GM12878 (cell line): ENCODE measurements around the gene B3GNT8. TPM values are rescaled to one million over a fixed set of nuclear protein-coding genes. Genes with fewer than 3 reads are reported as not detected.

ENCODE experiments used
- ATAC-seq: fragments of 200-7000 bp; cut with Tn5 transposase; 3 replicates; pipeline ENCODE4 v1.9.1; 2020; ENCODE audit warnings: mild to moderate bottlenecking, moderate library complexity
- BruUV-seq: library from RNA; stranded (reverse); fragments of 400-500 nt; replicated peaks from 2 replicates; lab custom pipeline; 2021; lab: Mats Ljungman, UMichigan
- CTCF ChIA-PET: fragments of 300-600 bp; sonication (Branson Sonifier 250); formaldehyde crosslinking; extraction: SDS; loops from one replicate; lab custom pipeline; 2021; ENCODE audit warnings: inconsistent platforms; lab: Yijun Ruan, JAX
- POLR2A ChIA-PET: fragments of 350-600 bp; formaldehyde crosslinking; extraction: SDS; loops from one replicate; lab custom pipeline; 2021; ENCODE audit warnings: inconsistent platforms; lab: Charles Lee
- RAD21 ChIA-PET: fragments of 300-600 bp; sonication (Branson Sonifier 250); formaldehyde crosslinking; loops from one replicate; lab custom pipeline; 2023; ENCODE audit warnings: antibody characterized with exemption; ENCODE audit not compliant: unreplicated experiment; lab: Charles Lee
- SMC1A ChIA-PET: fragments of 300-600 bp; sonication (Branson Sonifier 250); formaldehyde crosslinking; loops from one replicate; lab custom pipeline; 2023; ENCODE audit not compliant: unreplicated experiment, uncharacterized antibody; lab: Charles Lee
- DNase-seq: peaks from one replicate; pipeline ENCODE4 v3.0.0-alpha.2; 2011; ENCODE audit warnings: low read depth, low spot score
- FAIRE-seq: peaks from 3 replicates; lab custom pipeline; 2011; peaks lifted over from hg19 to GRCh38; lab: Jason Lieb, UNC
- H2AFZ ChIP-seq: 2 replicates; pipeline ENCODE4 v1.6.0; 2011; ENCODE audit warnings: low read depth, low read length, control low read depth; ENCODE audit not compliant: control insufficient read depth
- H3K27ac ChIP-seq: 2 replicates; pipeline ENCODE4 v1.5.1; 2011; ENCODE audit warnings: control low read depth; ENCODE audit not compliant: control insufficient read depth, insufficient read depth
- H3K27me3 ChIP-seq, 2 experiments: replicated peaks in 1 of 2; 2 replicates each; pipeline versions ENCODE4 v1.6.0 to v1.6.1; 2011; ENCODE audit warnings: low read length in 1 of 2; ENCODE audit not compliant: control insufficient read depth in 2 of 2, insufficient read depth in 2 of 2
- H3K36me3 ChIP-seq, 2 experiments: 2 replicates each; pipeline ENCODE4 v1.5.1; 2011; ENCODE audit warnings: low read length in 1 of 2; ENCODE audit not compliant: control insufficient read depth in 2 of 2, insufficient read depth in 2 of 2
- H3K4me1 ChIP-seq: 2 replicates; pipeline ENCODE4 v1.6.1; 2011; ENCODE audit warnings: mild to moderate bottlenecking, low read length, moderate library complexity, mixed read lengths; ENCODE audit not compliant: control insufficient read depth, insufficient read depth
- H3K4me2 ChIP-seq: 2 replicates; pipeline ENCODE4 v1.6.0; 2011; ENCODE audit warnings: control low read depth; ENCODE audit not compliant: control insufficient read depth, insufficient read depth
- H3K4me3 ChIP-seq: fragments of 200-600 bp; sonication (generic); 2 replicates; pipeline ENCODE4 v1.5.1; 2016
- H3K79me2 ChIP-seq: 2 replicates; pipeline ENCODE4 v1.6.0; 2011; ENCODE audit warnings: low read length; ENCODE audit not compliant: control insufficient read depth, insufficient read depth
- H3K9ac ChIP-seq: 2 replicates; pipeline ENCODE4 v1.8.0; 2011; ENCODE audit warnings: low read length, control low read depth, mixed read lengths; ENCODE audit not compliant: control insufficient read depth, insufficient read depth
- H3K9me3 ChIP-seq: replicated peaks from 3 replicates; pipeline ENCODE4 v1.5.1; 2011; ENCODE audit warnings: mild to moderate bottlenecking, low read length; ENCODE audit not compliant: control insufficient read depth, insufficient read depth
- H4K20me1 ChIP-seq: 2 replicates; pipeline ENCODE4 v1.6.0; 2011; ENCODE audit not compliant: control insufficient read depth, insufficient read depth
- EGR1 ChIP-seq, 2 experiments: IDR thresholded peaks; 1 replicate in 1 of 2; 2 replicates in 1 of 2; pipeline ENCODE4 v1.6.1; 2011 to 2012; ENCODE audit warnings: low read depth in 2 of 2, low read length in 2 of 2, borderline replicate concordance in 1 of 2, mild to moderate bottlenecking in 1 of 2, moderate library complexity in 1 of 2
- EP300 ChIP-seq, 2 experiments: fragments of 150-350 bp in 1 of 2; IDR thresholded peaks; 2 replicates each; pipeline ENCODE4 v1.6.1; 2011 to 2012; ENCODE audit warnings: low read depth in 2 of 2, low read length in 2 of 2, borderline replicate concordance in 1 of 2, improper control_type of control experiment in 1 of 2, inconsistent platforms in 1 of 2; ENCODE audit not compliant: control insufficient read depth in 1 of 2
- MTA2 ChIP-seq: fragments of 450-650 bp; IDR thresholded peaks from 2 replicates; pipeline ENCODE4 v1.6.1; 2016; ENCODE audit warnings: low read depth, mild to moderate bottlenecking, moderate library complexity
- PKNOX1 ChIP-seq: fragments of 450-650 bp; IDR thresholded peaks from 2 replicates; pipeline ENCODE4 v1.6.1; 2016; ENCODE audit warnings: mild to moderate bottlenecking
- SMARCA5 ChIP-seq: fragments of 450-650 bp; IDR thresholded peaks from 2 replicates; pipeline ENCODE4 v1.6.1; 2017; ENCODE audit warnings: mild to moderate bottlenecking
- TCF3 ChIP-seq: IDR thresholded peaks from 2 replicates; pipeline ENCODE4 v1.6.1; 2012; ENCODE audit warnings: low read depth, mild to moderate bottlenecking, low read length, borderline replicate concordance; ENCODE audit not compliant: insufficient read depth
- ZBTB33 ChIP-seq: fragments of 450-650 bp; IDR thresholded peaks from 2 replicates; pipeline ENCODE4 v1.6.1; 2017; ENCODE audit warnings: mild to moderate bottlenecking
- WGBS: methylation state at CpG from one replicate; pipeline ENCODE4 v1.1.6; 2016; ENCODE audit warnings: low lambda C conversion rate; ENCODE audit not compliant: insufficient replicate concordance, insufficient coverage; ENCODE audit errors: missing lambda C conversion rate; 5-methylcytosine and 5-hydroxymethylcytosine counted together
- in situ Hi-C: fragments of 300-500 bp; cut with MboI; formaldehyde crosslinking; loops from 9 replicates; pipeline ENCODE4 v1.14.3; 2018; ENCODE audit warnings: mixed read lengths
- intact Hi-C: fragments of 100-400 bp; cut with micrococcal nuclease; formaldehyde crosslinking; loops from one replicate; pipeline ENCODE4 v1.14.2; 2022; ENCODE audit not compliant: unreplicated experiment
- polyA plus RNA-seq, 11 experiments: library from polyadenylated mRNA; depleted of rRNA in 4 of 11; unstranded in 6 of 11; stranded (reverse) in 5 of 11; fragments of >200 nt; fragmentation: Nextera tagmentation in 4 of 11; fragmentation: Illumina TruSeq in 1 of 11; extraction: Ambion mirVana in 4 of 11; extraction: Trizol in 1 of 11; gene quantifications; 1 replicate in 1 of 11; 2 replicates in 10 of 11; pipeline versions ENCODE4 v1.2.1 to v1.2.3, GENCODE V29; 2011 to 2016; ENCODE audit warnings: inconsistent platforms in 2 of 11, missing spikeins in 2 of 11, low read depth in 1 of 11
- total RNA-seq, 4 experiments: library from RNA; depleted of rRNA in 3 of 4; stranded (reverse); fragments of >200 nt in 3 of 4; fragmentation: Illumina TruSeq in 1 of 4; extraction: Trizol in 1 of 4; gene quantifications; 2 replicates each; pipeline versions ENCODE4 v1.2.1 to v1.2.3, GENCODE V29; 2013 to 2021

B3GNT8 gene
- total and polyA plus RNA-seq, 10 of the 15 experiments (the other 5 are each of a cell fraction or from before 2014, with no cell fraction given), result 0.06 to 1.2 (median 0.31) TPM; not detected in 4

- in situ Hi-C loops (no loop called here), intact Hi-C loops (no loop called here)
- ChIA-PET RAD21 (interaction anchor here (0.7 kb wide), 1 partner anchor 14 kb away, joined by 3 read pairs; no protein-coding TSS in a partner anchor), CTCF (interaction anchor here (0.6 kb wide), 1 partner anchor 129 kb away, joined by 3 read pairs; no protein-coding TSS in a partner anchor), SMC1A (no interaction called here), POLR2A (no interaction called here)
- no TSS peak for BruUV-seq
- Histone ChIP-seq H3K27ac (no peak overlapping the region), H3K27me3 (no peaks in the 10 kb centered on the region), H3K4me2 (no peak overlapping the region), H3K4me3 (no peak overlapping the region), H2AFZ (no peak overlapping the region), H3K36me3 (peaks cover 9 to 10% of the 10 kb centered on the region in 2 experiments; a peak in 3 of 4 replicates), H4K20me1 (no peaks in the 10 kb centered on the region), H3K9me3 (no peaks in the 10 kb centered on the region), H3K79me2 (peaks cover 2% of the 10 kb centered on the region), H3K4me1 (no peaks in the 10 kb centered on the region), H3K9ac (no peak overlapping the region)
- DNase-seq (no peak), FAIRE-seq (no peak), ATAC-seq (no peak)
- 81% methylated on average over 5 of the region's 5 CpGs for WGBS
- TF ChIP-seq ZBTB33 (no peak), EP300 (IDR thresholded peaks at IDR 0.05; ENCODE audit: borderline replicate concordance in 1 of 2, control insufficient read depth in 1 of 2, low read depth in 2 of 2, low read length in 2 of 2) (no peak), SMARCA5 (no peak), PKNOX1 (no peak), EGR1 (IDR thresholded peaks at IDR 0.05; ENCODE audit: borderline replicate concordance in 1 of 2, low read depth in 2 of 2, low read length in 2 of 2) (no peak), MTA2 (no peak), TCF3 (no peak)
Measured at GRCh38 chr19:41434450-41434849, 7.3 kb upstream of the B3GNT8 start.
